GM20000 (cell line): Measurements from ENCODE around the gene BBS2.

Experiments
- DNase-seq: peaks from one replicate; pipeline ENCODE4 v3.0.0; 2012; ENCODE audit warnings: low spot score
- TF ChIP-seq, protein P1 (sequence below): IDR thresholded peaks from 2 replicates; pipeline ENCODE4 v1.5.1; 2012; ENCODE audit warnings: mild to moderate bottlenecking, control low read depth; ENCODE audit errors: extremely low read depth, missing control alignments

BBS2 gene

DNA sequence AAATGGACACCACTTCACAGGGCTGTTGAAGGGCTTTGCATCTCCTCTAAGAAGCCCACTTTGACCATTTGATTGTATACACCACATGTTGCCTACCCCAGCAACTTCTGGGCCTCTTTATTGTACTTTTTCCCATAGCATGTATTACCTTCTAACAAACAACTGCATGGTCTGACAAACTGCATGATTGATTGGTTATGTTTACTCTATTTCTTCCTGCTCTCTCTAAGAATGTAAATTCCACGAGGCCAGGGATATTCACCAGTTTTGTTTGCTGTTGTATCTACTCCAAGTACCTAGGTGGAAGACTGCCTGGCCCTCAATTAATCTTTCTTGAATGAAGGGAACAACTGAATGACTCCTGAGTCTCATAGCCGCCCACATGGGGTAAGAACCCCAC, 22.2 kb upstream of the BBS2 start:
- TF ChIP-seq, protein P1, sequence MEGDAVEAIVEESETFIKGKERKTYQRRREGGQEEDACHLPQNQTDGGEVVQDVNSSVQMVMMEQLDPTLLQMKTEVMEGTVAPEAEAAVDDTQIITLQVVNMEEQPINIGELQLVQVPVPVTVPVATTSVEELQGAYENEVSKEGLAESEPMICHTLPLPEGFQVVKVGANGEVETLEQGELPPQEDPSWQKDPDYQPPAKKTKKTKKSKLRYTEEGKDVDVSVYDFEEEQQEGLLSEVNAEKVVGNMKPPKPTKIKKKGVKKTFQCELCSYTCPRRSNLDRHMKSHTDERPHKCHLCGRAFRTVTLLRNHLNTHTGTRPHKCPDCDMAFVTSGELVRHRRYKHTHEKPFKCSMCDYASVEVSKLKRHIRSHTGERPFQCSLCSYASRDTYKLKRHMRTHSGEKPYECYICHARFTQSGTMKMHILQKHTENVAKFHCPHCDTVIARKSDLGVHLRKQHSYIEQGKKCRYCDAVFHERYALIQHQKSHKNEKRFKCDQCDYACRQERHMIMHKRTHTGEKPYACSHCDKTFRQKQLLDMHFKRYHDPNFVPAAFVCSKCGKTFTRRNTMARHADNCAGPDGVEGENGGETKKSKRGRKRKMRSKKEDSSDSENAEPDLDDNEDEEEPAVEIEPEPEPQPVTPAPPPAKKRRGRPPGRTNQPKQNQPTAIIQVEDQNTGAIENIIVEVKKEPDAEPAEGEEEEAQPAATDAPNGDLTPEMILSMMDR, result no peak
- DNase-seq, result no peak

DNA sequence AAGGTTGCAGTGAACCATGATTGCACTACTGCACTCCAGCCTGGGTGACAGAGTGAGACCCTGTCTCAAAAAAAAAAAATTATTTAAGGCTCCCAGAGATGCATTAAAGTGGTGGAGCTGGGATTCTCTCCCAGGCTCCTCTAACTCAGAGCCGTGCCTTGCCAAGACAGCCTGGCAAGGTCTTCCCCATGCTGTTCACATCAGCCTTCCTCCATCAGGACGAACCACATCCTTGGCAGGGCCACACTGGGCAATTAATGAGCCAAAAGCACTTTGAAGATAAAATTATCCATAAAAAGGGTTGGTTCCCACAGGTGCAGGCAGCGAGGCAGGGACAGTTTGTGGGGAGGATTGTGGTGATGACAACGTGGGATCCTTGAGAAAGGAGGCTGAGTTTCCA, 19.8 kb upstream of the BBS2 start:
- DNase-seq, result no peak
- TF ChIP-seq, protein P1, result no peak

DNA sequence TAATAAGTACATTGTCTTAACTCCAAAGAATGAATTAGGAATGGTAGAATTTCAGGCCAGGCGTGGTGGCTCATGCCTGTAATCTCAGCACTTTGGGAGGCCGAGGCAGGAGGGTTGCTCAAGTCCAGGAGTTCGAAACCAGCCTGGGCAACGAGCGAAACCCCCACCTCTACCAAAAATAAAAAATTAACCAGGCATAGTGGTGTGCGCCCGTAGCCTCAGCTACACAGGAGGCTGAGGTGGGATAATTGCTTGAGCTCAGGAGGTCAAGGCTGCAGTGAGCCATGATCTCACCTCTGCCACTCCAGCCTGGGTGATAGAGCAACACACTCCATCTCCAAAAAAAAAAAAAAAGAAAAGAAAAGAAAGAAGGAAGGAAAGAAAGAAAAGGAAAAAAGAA, 18.5 kb upstream of the BBS2 start:
- TF ChIP-seq, protein P1, result no peak
- no peak for DNase-seq

DNA sequence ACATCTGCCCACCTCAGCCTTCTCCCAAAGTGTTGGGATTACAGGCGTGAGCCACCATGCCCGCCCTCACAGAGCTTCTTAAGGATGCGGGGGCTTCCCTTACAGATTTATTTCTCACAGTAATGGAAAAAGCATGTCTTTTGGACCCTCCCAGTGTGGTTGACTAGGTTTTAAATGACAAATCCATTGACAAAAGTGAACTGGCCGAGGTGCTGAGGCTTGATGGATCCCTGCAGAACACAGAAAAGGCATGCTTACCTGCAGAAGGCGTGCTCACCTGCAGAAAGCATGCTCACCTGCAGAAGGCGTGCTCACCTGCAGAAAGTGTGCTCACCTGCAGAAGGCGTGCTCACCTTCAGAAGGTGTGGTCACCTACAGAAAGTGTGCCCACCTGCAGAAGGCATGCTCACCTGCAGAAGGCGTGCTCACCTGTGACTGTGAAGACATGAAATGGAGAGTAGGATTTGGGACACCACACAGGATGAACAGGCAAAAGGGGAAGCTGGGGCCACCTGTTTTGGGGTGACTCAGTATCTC, 15.1 kb upstream of the BBS2 start:
- TF ChIP-seq, protein P1, result no peak
- no peak for DNase-seq

DNA sequence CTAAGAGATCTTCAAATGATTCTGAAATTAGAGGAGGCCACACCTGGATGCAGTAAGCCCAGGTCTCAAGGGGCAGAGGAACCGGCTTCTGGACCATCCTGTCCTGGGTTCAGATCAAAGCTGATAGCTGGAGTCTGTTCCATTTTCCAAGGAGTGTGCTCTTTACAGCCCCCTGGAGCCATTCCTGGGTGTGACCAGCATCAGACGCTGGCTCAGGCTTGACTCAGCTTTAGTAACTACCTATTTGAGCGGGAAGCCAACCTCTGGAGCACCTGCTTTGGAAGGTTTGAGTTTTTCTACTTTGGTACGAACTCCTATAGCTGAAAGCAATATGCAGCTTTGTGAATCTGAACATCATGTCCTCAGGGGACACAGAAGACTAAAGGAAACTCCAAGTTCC, 12.9 kb upstream of the BBS2 start:
- no peak for DNase-seq
- TF ChIP-seq, protein P1, result no peak

DNA sequence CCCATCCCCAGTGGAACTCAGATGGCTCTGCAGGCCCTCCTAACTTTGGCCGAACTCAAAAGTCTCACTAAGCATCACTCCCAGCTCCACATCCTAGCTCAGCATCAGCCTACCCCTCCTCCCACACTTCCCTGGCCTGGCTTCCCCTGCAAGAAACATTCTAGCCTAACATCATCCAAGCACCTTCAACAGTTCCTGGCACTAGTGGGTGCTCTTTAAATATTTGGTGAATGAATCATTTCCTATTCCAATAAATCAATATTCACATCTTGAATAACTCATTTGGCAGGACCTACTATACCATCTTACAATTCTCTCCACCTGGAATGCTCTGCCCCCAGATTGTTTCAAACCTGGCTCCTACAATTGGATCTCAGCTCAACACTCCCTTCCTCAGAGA, 11.0 kb upstream of the BBS2 start:
- TF ChIP-seq, protein P1, result no peak
- no peak for DNase-seq

DNA sequence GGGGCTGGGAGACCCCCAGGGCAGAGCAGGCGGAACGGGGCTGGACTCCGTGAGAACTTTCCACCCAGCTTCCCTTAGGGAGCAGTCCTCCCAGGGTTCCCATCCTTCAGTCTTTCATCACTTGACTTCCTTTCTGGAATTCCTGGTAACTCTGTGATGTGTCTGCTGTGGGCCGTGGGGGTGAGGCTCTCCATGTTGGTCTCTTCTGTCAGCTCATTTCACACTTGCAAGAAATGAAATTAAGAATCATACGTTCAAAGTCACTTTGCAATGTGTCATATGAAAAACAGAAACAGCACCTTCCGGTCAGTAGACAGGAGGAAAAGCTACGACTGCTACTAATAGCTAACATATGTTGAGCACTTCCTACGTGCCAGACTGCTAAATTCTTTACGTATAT, 5.4 kb upstream of the BBS2 start:
- DNase-seq, result no peak
- TF ChIP-seq, protein P1, result no peak
